WERI-Rb-1 (cell line): ENCODE measurements around the gene CSE1L.

ENCODE experiments used
- DNase-seq: peaks from one replicate; pipeline ENCODE4 v3.0.0-alpha.2; 2020
- H3K27ac ChIP-seq: fragments of 250-450 bp; sonication (Bioruptor Pico); 2 replicates; pipeline ENCODE4 v1.5.1; 2020; ENCODE audit warnings: mild to moderate bottlenecking, moderate library complexity
- H3K27me3 ChIP-seq: fragments of 250-450 bp; sonication (Bioruptor Pico); 2 replicates; pipeline ENCODE4 v1.5.1; 2021; ENCODE audit warnings: mild to moderate bottlenecking, low read depth, moderate library complexity; ENCODE audit not compliant: insufficient read depth, severe bottlenecking
- H3K36me3 ChIP-seq: fragments of 250-450 bp; sonication (Bioruptor Pico); 2 replicates; pipeline ENCODE4 v1.5.1; 2020; ENCODE audit warnings: mild to moderate bottlenecking, moderate library complexity
- H3K4me3 ChIP-seq: 2 replicates; pipeline ENCODE4 v1.5.1; 2011; ENCODE audit warnings: low read depth, mild to moderate bottlenecking, control low read depth, low read length
- H3K9me3 ChIP-seq: fragments of 250-450 bp; sonication (Bioruptor Pico); 2 replicates; pipeline ENCODE4 v1.5.1; 2021; ENCODE audit warnings: mild to moderate bottlenecking, moderate library complexity; ENCODE audit not compliant: severe bottlenecking
- TF ChIP-seq, protein P1 (sequence below): IDR thresholded peaks from 2 replicates; pipeline ENCODE4 v1.5.1; 2011; ENCODE audit warnings: low read depth, mild to moderate bottlenecking, control low read depth, inconsistent platforms, low read length

The CSE1L gene, protein sequence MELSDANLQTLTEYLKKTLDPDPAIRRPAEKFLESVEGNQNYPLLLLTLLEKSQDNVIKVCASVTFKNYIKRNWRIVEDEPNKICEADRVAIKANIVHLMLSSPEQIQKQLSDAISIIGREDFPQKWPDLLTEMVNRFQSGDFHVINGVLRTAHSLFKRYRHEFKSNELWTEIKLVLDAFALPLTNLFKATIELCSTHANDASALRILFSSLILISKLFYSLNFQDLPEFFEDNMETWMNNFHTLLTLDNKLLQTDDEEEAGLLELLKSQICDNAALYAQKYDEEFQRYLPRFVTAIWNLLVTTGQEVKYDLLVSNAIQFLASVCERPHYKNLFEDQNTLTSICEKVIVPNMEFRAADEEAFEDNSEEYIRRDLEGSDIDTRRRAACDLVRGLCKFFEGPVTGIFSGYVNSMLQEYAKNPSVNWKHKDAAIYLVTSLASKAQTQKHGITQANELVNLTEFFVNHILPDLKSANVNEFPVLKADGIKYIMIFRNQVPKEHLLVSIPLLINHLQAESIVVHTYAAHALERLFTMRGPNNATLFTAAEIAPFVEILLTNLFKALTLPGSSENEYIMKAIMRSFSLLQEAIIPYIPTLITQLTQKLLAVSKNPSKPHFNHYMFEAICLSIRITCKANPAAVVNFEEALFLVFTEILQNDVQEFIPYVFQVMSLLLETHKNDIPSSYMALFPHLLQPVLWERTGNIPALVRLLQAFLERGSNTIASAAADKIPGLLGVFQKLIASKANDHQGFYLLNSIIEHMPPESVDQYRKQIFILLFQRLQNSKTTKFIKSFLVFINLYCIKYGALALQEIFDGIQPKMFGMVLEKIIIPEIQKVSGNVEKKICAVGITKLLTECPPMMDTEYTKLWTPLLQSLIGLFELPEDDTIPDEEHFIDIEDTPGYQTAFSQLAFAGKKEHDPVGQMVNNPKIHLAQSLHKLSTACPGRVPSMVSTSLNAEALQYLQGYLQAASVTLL

DNA sequence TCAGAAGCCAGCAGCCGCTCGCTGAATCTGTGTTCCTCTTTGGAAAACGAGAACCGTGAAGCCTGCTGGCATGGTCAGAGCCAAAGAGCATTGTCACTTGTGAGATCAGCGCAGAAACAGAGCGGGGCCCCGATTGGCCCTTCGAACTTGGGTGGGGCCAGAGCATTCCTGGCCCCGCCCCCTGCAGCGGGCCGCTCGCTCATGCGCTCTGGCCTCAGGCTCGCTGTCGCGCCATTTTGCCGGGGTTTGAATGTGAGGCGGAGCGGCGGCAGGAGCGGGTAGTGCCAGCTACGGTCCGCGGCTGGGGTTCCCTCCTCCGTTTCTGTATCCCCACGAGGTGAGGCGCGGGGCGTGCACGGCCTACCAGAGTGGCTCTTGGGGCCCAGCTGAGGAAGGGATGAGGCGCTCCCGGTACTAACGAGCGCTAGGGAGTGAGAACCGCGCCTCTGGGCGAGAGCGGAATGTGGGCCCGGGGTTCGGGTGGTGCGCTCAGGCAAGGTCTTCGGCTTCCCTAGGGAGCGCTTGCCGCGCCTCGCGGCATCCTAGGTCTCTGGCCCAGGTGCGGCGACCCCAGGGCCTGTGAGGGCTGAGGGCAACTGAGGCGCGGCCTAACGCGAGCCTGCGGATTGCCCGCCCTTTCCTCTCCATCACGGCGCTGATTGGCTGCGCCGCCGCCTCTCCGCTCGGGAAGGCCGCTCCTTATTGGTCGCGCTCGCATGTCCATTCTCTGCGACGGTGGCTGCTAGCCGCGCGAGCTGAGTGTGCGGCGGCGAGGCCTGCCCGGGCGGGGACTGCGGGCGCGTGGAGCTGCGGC lies at the start of gene CSE1L:
Gene CSE1L, plus strand, starts transcription at position 226 of the 814 bp plus-strand sequence. CDS start 12,152 bp downstream, outside the sequence.
- peak within 1 kb of the TSS; percentile 100 for H3K27ac ChIP-seq
- peak within 1 kb of the TSS; percentile 80 for H3K4me3 ChIP-seq
- DNase-seq, result peak; percentile 94
- peaks cover 41% of the 10 kb centered on the region for H3K36me3 ChIP-seq
- H3K9me3 ChIP-seq, result no peaks in the 10 kb centered on the region
- H3K27me3 ChIP-seq, result no peaks in the 10 kb centered on the region
- TF ChIP-seq, protein P1, sequence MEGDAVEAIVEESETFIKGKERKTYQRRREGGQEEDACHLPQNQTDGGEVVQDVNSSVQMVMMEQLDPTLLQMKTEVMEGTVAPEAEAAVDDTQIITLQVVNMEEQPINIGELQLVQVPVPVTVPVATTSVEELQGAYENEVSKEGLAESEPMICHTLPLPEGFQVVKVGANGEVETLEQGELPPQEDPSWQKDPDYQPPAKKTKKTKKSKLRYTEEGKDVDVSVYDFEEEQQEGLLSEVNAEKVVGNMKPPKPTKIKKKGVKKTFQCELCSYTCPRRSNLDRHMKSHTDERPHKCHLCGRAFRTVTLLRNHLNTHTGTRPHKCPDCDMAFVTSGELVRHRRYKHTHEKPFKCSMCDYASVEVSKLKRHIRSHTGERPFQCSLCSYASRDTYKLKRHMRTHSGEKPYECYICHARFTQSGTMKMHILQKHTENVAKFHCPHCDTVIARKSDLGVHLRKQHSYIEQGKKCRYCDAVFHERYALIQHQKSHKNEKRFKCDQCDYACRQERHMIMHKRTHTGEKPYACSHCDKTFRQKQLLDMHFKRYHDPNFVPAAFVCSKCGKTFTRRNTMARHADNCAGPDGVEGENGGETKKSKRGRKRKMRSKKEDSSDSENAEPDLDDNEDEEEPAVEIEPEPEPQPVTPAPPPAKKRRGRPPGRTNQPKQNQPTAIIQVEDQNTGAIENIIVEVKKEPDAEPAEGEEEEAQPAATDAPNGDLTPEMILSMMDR, result no peak

DNA sequence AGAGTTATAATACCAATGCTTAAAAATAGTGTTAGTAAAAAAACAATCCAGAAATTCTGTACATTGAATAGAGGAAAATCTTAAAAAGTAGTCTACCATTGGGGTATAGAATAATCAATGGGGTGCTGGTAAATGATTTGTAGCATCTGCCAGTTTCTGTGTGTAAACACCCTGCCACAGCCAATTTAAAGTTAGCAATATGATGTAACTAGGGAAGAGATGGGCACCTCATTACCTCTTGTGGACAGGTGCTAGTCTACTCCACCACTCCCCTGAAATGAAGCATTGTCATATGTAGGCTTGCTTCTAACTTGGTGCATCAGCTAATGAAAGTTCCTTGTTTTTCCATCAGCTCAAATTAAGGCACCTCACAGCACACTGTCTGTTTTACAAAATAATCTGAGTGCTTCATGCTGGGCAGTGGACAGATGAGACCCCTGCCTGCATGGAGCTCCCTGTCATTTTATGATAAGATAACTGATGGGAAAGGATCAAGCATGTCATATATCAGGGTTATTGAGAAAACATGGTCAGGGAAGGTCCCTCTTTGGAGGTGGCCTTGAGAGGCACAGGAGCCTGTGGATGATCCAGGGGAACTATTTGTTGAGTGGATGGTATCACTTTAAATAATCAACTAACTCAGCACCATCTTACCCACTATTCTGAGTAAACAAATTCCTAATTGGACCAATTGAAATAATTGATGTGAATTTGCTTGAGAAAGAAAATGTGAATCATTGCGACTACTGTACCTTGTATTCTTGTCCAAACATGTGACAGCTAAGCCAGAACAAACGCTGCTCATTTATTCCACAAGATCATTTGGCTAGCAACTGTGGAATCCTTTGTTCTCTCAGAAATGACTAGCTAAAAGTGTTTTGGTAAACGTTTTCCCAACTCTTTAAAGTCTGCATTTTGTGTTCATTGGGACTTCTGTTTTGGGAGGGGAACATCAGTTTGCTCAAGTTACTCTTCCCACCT lies 45.9 kb upstream of the CSE1L start:
- H3K36me3 ChIP-seq, result peaks cover 59% of the 10 kb centered on the region
- no peak for DNase-seq
- H3K27ac ChIP-seq, result no peak overlapping the region
- H3K4me3 ChIP-seq, result no peak overlapping the region
- no peaks in the 10 kb centered on the region for H3K27me3 ChIP-seq
- TF ChIP-seq, protein P1, result no peak
- H3K9me3 ChIP-seq, result no peaks in the 10 kb centered on the region

DNA sequence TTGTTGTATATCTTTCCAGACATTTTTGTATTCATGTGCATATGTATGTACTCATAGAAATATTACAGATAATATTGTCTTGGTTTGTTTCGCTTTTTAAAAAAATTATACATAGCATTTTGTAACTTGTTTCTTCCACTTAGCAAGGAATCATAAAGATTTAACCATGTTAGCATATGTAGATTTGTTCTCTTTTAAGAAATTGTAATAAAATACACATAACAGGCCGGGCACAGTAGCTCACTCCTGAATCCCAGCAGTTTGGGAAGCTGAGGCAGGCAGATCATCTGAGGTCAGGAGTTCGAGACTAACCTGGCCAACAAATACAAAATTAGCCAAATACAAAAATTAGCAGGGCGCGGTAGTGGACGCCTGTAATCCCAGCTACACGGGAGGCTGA lies 44.4 kb upstream of the CSE1L start:
- H3K4me3 ChIP-seq, result no peak overlapping the region
- TF ChIP-seq, protein P1, result no peak
- no peaks in the 10 kb centered on the region for H3K27me3 ChIP-seq
- H3K36me3 ChIP-seq, result peaks cover 57% of the 10 kb centered on the region
- DNase-seq, result no peak
- no peaks in the 10 kb centered on the region for H3K9me3 ChIP-seq
- no peak overlapping the region for H3K27ac ChIP-seq

DNA sequence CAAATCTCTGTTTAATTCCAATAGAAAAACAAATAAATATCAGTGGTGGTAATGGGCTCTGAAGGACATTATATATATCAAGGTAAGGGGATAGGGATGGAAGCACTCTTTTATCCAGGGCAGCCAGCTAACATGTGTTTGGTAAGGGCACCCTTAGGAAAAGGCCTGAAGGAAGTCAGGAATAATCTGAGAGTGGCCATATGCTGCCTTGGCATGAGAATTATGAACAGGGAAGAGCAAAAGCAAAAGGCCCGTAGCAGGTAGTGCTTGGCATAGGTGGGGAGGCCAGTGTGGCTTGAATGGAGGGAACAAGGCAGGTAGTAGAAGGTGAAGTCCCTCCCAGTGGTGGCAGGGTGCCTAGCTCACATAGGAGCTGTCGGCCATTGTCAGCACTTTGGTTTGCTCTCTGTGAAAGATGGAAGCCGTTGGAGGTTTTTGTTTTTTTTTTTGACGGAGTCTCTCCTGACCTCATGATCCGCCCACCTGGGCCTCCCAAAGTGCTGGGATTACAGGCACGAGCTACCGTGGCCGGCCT lies 39.6 kb upstream of the CSE1L start:
- Histone ChIP-seq H3K27me3 (no peaks in the 10 kb centered on the region), H3K36me3 (peaks cover 39% of the 10 kb centered on the region), H3K27ac (no peak overlapping the region), H3K9me3 (no peaks in the 10 kb centered on the region), H3K4me3 (no peak overlapping the region)
- TF ChIP-seq, protein P1, result no peak
- no peak for DNase-seq
